Measurements from ENCODE around the gene CATSPER2.
"Not testable (repeated sequence)": the region's sequence is repeated elsewhere in the genome, so short reads cannot be mapped to it uniquely, and the experiment has no call there.

Gene CATSPER2
- total RNA-seq: 4.2 to 10.0 (median 5.5) reads per million in 3 experiments

GRCh38 chr15:43648649-43649429, at the start of gene CATSPER2:
CATSPER2 (minus strand) TSS chr15:43648844; CDS start chr15:43648061, 783 bp downstream.
- DNase-seq: no peak

DNA sequence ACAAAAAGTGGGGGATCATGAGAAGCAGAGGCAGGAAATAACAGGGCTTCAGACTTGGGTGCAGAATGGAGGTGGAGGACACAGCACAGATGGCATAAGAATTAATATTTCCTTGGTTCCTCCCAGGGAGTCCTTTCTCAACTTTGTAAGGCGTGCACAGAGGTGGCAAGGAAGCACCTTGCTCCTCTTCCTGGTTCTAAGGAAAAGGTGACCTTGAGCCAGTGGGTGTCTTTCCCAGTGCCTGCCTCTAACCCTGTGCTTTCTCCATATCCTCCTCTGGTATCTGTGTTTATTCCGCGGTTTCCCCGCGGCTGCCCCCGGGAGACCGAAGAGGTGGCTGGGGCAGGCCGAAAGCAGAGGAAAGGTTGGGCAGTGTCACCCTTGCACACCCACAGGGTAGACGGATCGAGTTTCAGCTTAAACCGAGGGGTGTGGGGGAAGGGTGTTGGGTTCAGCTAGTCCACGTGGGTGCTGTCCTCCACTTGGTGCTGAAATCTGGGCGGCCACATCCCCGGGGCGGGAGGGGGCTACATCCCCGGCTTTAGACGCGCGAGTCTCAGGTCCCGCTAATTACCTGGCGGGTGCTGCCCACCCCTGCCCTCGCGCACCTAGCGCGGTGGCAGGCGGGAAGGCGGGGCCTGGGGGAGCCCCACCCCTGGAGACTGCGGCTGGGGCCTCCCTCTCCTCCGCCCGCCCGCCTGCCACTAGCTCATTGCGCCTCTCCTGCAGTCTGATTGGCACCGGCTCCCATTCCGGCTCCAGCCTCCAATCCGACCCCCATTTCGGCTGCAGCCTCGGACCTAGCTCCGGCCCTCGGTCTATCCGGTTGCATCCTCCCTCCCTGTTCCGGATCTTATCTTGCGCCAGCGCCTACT, 44.7 kb upstream of the CATSPER2 start, which contains the start of gene CKMT1A:
TSS of gene CKMT1A (plus strand) at position 712 of the 875 bp plus-strand sequence. CDS start 192 bp downstream, outside the sequence.
- DNase-seq: not testable (repeated sequence)

DNA sequence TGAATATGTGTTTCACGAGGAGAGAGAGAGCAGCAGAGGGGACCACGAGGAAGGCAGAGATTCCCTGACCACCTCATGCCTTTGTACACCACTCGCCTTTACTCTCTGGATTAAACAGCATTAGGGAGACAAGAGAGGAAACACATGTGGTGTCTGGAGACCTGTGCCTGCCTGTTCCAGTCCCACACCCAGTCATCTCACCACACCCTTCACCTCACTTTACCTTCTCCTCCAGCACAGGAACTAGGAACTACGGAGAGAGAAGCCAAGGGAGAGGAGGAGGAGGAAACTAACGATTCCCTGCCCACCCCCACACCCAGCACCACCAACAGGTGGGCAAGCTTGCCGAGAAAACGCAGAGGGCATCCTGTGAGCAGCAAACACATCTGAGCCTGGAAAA, 44.0 kb upstream of the CATSPER2 start:
- not testable (repeated sequence) for DNase-seq

GRCh38 chr15:43689604-43690301, 41.1 kb upstream of the CATSPER2 start:
- DNase-seq: not testable (repeated sequence)

DNA sequence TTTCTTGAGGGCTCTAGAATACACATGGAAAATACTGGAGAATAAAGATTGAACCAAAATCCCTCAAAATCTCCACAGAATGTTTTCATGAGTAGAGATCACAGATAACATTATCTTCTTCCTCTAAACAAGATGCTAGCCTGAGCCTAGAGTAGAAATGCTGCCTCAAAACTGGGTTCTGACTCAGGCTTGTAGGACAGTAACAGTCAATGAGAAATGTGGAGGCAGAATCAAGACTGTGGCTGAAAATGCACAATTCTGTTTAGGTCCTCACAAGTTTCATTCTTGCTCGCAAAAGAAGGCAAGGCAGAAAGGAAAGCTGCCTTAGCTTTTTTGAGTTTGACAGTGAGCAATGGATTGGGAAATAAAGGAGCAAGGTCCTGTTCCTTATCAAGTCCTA, 25.5 kb upstream of the CATSPER2 start:
- DNase-seq: not testable (repeated sequence)

- DNase-seq: not testable (repeated sequence)
Observed at GRCh38 chr15:43666177-43666576, 17.5 kb upstream of the CATSPER2 start.

DNA sequence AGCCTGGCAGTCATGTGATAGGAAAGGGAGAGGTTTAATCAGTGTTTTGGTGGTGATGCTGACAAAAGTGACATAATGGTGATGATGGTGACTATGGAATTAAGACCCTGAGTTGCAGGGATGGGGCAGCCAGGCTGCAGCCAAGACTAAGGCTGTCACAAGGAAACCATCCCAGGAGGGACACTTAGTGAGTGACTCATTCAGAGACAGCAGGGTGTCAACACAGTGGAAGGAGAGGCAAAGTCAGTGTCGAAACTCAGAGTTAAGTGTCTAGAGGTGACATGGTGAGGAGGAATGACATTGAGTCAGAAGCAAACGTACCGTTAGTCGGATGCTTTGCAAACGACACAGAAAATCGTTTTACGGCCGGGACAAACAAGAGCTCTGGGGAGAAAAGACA, 14.7 kb upstream of the CATSPER2 start:
- DNase-seq: not testable (repeated sequence)

GRCh38 chr15:43662293-43662692, 13.6 kb upstream of the CATSPER2 start:
- DNase-seq: not testable (repeated sequence)

- DNase-seq: not testable (repeated sequence)
Observed at GRCh38 chr15:43659727-43660126, 11.1 kb upstream of the CATSPER2 start.

DNA sequence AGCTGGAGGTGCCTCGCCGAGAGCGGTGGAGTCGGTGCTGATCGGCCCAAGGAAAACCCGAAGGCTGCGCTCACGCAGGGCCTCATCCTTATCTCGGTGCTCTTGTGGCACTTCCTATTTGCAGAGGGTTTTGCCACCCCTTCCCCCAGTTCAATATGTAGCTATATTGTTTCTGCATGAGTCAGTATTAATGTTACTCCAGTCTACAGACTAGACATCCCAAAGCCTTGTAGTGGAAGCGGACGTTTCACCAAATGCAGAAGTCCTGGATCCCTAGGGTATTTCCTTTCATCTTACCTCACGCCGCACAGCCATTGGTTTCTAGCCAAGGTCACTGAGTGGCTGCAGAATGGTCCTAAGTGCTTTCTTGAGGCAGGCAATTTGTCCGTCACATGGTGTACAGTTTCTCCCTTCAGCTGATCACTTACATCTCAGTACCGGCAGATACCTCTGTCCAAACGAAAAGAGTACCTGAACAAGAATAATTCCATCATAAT, 834 bp upstream of the CATSPER2 start:
- not testable (repeated sequence) for DNase-seq

DNA sequence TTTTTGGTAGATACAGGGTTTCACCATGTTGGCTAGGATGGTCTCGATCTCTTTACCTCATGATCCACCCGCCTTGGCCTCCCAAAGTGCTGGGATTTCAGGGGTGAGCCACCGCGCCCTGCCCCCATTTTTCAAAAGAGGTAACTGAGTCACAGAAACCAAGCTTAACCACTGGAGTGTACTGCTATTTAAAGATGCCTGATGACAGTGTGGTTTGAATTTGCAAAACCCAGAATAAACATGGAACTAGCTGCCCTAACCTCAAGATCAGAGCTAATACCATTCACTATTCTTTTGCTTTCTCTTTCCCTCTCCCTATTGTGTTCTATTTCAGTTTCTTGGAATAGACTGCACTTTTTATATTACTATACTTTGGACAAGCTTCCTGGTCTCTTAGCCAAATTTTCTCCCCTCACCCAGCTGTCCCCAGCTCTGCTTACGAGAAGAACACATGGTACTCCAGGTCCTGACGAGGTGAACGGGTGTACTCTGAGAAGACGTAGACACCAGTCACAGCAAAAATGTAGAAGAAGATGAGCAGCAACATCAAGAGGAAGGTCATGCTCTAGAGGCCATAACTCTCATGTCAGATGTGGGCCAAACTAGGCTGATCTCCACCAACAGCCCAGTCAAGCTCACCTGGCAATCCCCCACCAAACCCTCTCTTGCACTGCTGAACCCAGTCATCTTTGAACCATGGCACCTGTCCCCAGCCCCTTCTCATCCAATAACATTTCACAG, 10.0 kb downstream of the CATSPER2 start:
- DNase-seq: not testable (repeated sequence)

DNA sequence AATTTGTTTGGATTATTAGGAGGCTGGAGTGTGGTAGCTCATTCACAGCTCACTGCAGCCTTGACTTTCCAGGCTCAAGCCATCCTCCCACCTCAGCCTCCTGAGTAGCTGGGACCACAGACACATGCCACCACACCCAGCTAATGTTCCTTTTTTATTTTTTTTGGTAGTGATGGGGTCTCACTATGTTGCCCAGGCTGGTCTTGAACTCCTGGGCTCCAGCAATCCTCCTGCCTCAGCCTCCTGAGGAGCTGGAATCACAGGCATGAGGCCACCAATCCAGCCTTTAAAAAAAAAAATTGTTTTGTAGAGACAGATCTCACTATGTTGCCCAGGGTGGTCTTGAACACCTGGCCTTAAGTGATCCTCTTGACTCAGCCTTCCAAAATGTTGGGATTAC, 21.7 kb downstream of the CATSPER2 start:
- DNase-seq: not testable (repeated sequence)

GRCh38 chr15:43625106-43625505, 23.5 kb downstream of the CATSPER2 start:
- no peak for DNase-seq

DNA sequence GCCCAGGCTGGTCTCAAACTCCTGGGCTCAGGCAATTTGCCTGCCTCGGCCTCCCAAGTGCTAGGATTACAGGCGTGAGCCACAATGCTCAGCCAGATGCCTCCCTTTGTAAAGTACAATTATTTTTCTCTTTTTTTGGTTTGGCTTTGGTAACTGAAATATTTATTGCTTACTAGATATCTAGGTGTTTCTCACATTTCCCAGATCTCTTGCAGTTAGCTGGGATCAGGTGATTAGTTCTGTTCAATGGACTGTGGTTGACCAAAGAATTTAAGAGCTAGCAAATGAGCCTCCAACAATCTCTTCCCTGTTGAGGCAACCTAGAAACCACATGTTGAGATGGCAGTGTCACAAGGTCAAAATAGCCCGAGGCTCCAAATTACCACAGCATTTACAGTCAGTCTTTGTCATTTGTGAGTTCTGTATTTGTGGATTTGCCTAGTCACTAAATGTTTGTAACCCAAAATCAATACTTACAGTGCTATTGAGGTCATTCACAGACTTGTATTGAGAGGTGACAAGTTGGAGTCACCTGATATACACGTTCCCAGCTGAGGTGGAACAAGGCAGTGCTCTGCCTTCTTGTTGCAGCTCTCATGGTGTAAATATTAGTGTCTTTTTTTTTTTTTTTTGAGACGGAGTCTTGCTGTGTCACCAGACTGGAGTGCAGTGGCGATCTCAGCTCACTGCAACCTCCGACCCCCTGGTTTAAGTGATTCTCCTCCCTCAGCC, 26.4 kb downstream of the CATSPER2 start:
- DNase-seq: not testable (repeated sequence)

DNA sequence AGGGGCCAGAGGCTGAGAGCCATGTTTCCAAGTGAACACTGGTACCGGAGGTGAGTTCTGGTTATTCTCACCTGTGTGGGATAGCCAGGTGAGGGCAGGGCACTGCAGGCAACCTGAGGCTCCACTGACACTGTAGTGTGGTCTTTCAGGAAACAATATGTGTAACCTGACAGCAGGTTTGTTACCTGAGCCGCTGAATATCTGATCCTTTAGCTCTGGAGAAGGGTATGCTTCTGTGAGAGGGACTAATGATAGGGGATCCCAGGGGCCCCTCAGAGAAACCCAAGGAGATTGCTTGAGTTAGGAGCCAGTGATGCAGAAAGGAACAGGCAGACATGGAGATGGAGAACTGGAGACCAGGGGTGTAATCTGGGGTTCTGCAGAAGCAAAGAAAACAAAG, 29.9 kb downstream of the CATSPER2 start, which contains the start of gene STRC:
TSS of gene STRC (minus strand) at position 101 of the 400 bp plus-strand sequence. CDS start at position 23, 78 bp downstream.
- DNase-seq: not testable (repeated sequence)

DNA sequence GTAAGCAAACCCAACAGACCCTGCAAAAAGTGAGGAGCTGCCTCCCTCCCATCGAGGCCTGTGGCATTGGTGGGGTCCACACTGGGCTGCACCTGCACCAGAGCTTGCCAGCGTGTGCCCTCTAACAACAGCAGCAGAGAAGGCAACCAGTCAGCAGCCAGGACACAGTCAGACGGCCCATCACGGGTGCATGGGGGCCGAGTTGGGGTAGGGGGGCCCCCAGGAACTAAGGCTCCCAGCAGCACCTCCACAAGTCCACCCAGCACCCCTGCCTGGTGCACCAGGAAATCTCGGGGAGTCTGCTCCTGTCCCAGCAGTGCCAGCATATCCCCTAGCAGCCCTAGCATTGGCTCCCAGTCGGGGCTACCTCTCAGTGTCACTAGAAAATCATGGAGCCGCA, 30.9 kb downstream of the CATSPER2 start:
- DNase-seq: not testable (repeated sequence)

DNA sequence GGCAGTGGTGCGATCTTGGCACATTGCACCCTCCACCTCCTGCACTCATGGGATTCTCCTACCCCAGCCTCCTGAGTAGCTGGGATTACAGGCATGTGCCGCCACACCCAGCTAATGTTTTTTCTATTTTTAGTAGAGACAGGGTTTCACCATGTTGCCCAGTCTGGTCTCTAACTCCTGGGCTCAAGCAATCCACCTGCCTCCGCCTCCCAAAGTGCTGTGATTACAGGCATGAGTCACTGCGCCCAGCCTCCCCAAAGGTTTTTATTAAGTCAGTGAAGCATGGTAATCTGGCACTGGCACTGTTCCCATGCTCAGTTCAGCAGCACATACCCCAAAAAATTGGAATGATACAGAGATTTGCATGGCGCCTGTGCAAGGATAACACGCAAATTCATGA, 46.4 kb downstream of the CATSPER2 start:
- not testable (repeated sequence) for DNase-seq

DNA sequence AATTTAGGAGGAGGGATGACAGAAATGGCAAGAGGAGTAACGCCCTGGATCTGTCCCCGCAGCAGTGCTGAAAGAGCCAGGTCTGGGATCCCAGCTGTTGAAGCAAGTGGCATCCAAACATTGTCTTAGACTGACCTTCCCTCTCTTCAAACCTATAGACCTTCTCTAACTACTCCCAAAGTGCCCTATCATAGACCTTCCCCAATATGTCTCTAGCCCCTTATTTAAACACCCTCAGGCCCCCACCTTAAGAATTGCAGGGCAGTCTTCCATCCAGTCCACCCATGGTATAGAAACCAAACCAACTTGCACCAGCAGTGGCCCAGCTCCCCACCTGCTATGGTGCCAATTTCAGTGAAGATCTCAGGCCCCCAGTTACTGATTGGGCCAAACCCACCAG, 48.4 kb downstream of the CATSPER2 start:
- not testable (repeated sequence) for DNase-seq

GRCh38 chr15:43599131-43599530, 49.5 kb downstream of the CATSPER2 start:
- not testable (repeated sequence) for DNase-seq

DNA sequence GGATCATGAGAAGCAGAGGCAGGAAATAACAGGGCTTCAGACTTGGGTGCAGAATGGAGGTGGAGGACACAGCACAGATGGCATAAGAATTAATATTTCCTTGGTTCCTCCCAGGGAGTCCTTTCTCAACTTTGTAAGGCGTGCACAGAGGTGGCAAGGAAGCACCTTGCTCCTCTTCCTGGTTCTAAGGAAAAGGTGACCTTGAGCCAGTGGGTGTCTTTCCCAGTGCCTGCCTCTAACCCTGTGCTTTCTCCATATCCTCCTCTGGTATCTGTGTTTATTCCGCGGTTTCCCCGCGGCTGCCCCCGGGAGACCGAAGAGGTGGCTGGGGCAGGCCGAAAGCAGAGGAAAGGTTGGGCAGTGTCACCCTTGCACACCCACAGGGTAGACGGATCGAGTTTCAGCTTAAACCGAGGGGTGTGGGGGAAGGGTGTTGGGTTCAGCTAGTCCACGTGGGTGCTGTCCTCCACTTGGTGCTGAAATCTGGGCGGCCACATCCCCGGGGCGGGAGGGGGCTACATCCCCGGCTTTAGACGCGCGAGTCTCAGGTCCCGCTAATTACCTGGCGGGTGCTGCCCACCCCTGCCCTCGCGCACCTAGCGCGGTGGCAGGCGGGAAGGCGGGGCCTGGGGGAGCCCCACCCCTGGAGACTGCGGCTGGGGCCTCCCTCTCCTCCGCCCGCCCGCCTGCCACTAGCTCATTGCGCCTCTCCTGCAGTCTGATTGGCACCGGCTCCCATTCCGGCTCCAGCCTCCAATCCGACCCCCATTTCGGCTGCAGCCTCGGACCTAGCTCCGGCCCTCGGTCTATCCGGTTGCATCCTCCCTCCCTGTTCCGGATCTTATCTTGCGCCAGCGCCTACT, 55.1 kb downstream of the CATSPER2 start, which contains the start of gene CKMT1B:
TSS of gene CKMT1B (plus strand) at position 700 of the 863 bp plus-strand sequence. CDS start 192 bp downstream, outside the sequence.
- not testable (repeated sequence) for DNase-seq

All from central memory CD4-positive, alpha-beta T cell (primary cell).